ENCODE results near the gene LDLRAD2. TPM values are rescaled to one million over a fixed set of nuclear protein-coding genes. Genes with fewer than 3 reads are reported as not detected.

The LDLRAD2 gene
- total and polyA plus RNA-seq, 9 of the 15 experiments (the other 6 are each of a cell fraction or from before 2014, with no cell fraction given) = 0.45 to 0.48 TPM; not detected in 7

DNA sequence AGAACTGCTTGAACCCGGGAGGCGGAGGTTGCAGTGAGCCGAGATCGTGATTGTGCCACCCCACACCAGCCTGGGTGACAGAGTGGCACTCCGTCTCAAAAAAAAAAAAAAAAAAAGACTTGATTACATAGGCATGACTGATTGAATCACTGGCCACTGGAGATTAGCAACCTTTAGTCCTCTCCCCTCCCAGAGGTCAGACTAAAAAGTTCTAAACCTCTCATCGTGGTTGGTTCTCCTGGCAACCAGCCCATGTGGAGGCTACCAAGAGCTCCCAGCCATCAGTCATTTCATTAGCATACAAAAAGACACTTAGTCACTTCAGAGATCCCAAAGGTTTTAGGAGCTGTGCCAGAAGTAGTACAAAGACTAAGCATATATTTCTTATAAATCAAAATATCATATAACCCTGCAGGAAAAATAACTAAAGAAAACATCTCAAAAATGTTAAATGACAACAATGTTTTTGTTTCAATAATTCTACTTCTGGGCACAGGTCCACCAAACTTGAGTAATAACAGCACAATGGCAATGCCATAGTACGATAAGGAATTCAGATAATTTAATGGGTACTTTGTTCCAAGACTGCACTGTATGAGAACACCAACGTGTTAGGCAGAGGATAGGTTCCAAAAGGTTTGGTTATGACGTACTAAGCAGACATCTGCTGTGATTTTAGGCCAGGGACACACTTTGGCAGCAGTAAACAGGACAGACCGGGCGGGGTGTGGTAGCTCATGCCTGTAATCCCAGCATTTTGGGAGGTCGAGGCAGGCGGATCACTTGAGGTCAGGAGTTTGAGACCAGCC, 47.2 kb upstream of the LDLRAD2 start (continued):
- TF ChIP-seq TAL1 (IDR thresholded peaks at IDR 0.05) (peak; percentile 51), SMAD4 (CRISPR knock-in tag; conservative IDR thresholded peaks at IDR 0.05) (no peak), ZNF584 (CRISPR knock-in tag; IDR thresholded peaks at IDR 0.05; ENCODE audit: low read depth) (no peak), PHB (CRISPR knock-in tag; IDR thresholded peaks at IDR 0.05) (no peak), GABPB1 (CRISPR knock-in tag; IDR thresholded peaks at IDR 0.05) (no peak), KAT7 (CRISPR knock-in tag; IDR thresholded peaks at IDR 0.05; ENCODE audit: borderline replicate concordance) (no peak), L3MBTL2 (IDR thresholded peaks at IDR 0.05) (no peak), MYC (IDR thresholded peaks at IDR 0.05; ENCODE audit: low read depth, low read length) (no peak), MYC (CRISPR knock-in tag; IDR thresholded peaks at IDR 0.05; ENCODE audit: borderline replicate concordance, low read depth) (no peak), NONO (IDR thresholded peaks at IDR 0.05; ENCODE audit: low read depth in 2 of 2, low read length in 1 of 2) (no peak), SUPT5H (IDR thresholded peaks at IDR 0.05) (no peak), ZBTB2 (IDR thresholded peaks at IDR 0.05) (no peak), CBFA2T3 (IDR thresholded peaks at IDR 0.05) (peak; percentile 73), IRF2 (CRISPR knock-in tag; IDR thresholded peaks at IDR 0.05) (no peak), ZNF77 (CRISPR knock-in tag; IDR thresholded peaks at IDR 0.05) (no peak), EGR1 (conservative IDR thresholded peaks at IDR 0.05) (no peak), CEBPB (tag; IDR thresholded peaks at IDR 0.05) (no peak), TAF1 (IDR thresholded peaks at IDR 0.05; ENCODE audit: control insufficient read depth, extremely low read depth, insufficient read depth, low read length, severe bottlenecking) (no peak), RBM15 (IDR thresholded peaks at IDR 0.05; ENCODE audit: insufficient read depth, low read length) (no peak), HDAC2 (IDR thresholded peaks at IDR 0.05) (no peak), PRMT5 (CRISPR knock-in tag; IDR thresholded peaks at IDR 0.05) (no peak), EP300 (IDR thresholded peaks at IDR 0.05; ENCODE audit: low read length) (0 out of 2 replicates have a peak, but pooled peaks have one; percentile 29), ZNF668 (CRISPR knock-in tag; IDR thresholded peaks at IDR 0.05) (no peak), HDAC3 (IDR thresholded peaks at IDR 0.05; ENCODE audit: borderline replicate concordance, partially characterized antibody) (no peak), RUNX1 (IDR thresholded peaks at IDR 0.05; ENCODE audit: low read depth) (no peak), RBM22 (IDR thresholded peaks at IDR 0.05; ENCODE audit: low read depth, low read length, poor library complexity, severe bottlenecking) (no peak), ZBTB43 (CRISPR knock-in tag; IDR thresholded peaks at IDR 0.05) (no peak)
- TF ChIP-seq, protein P1, sequence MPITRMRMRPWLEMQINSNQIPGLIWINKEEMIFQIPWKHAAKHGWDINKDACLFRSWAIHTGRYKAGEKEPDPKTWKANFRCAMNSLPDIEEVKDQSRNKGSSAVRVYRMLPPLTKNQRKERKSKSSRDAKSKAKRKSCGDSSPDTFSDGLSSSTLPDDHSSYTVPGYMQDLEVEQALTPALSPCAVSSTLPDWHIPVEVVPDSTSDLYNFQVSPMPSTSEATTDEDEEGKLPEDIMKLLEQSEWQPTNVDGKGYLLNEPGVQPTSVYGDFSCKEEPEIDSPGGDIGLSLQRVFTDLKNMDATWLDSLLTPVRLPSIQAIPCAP (CRISPR knock-in tag; IDR thresholded peaks at IDR 0.05; ENCODE audit: borderline replicate concordance) = no peak

Data from K562 (cell line).